ENCODE measurements around the gene ADRB2.

- TF ChIP-seq, protein P1, sequence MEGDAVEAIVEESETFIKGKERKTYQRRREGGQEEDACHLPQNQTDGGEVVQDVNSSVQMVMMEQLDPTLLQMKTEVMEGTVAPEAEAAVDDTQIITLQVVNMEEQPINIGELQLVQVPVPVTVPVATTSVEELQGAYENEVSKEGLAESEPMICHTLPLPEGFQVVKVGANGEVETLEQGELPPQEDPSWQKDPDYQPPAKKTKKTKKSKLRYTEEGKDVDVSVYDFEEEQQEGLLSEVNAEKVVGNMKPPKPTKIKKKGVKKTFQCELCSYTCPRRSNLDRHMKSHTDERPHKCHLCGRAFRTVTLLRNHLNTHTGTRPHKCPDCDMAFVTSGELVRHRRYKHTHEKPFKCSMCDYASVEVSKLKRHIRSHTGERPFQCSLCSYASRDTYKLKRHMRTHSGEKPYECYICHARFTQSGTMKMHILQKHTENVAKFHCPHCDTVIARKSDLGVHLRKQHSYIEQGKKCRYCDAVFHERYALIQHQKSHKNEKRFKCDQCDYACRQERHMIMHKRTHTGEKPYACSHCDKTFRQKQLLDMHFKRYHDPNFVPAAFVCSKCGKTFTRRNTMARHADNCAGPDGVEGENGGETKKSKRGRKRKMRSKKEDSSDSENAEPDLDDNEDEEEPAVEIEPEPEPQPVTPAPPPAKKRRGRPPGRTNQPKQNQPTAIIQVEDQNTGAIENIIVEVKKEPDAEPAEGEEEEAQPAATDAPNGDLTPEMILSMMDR (IDR thresholded peaks at IDR 0.05; ENCODE audit: low read depth, low read length, missing input control), result no peak
- TF ChIP-seq MAX (IDR thresholded peaks at IDR 0.05) (no peak), REST (IDR thresholded peaks at IDR 0.05) (no peak), EGR1 (IDR thresholded peaks at IDR 0.05; ENCODE audit: low read depth in 2 of 2) (no peak)
Measured at GRCh38 chr5:148815578-148815977, 10.8 kb upstream of the ADRB2 start.

All from liver (tissue), 3 donors.